Measurements from ENCODE around the gene LMO4. TPM values are rescaled to one million over a fixed set of nuclear protein-coding genes. Genes with fewer than 3 reads are reported as not detected.

The LMO4 gene
- polyA plus RNA-seq, 3 donors = 20.3 to 71.8 (median 22.3) TPM

DNA sequence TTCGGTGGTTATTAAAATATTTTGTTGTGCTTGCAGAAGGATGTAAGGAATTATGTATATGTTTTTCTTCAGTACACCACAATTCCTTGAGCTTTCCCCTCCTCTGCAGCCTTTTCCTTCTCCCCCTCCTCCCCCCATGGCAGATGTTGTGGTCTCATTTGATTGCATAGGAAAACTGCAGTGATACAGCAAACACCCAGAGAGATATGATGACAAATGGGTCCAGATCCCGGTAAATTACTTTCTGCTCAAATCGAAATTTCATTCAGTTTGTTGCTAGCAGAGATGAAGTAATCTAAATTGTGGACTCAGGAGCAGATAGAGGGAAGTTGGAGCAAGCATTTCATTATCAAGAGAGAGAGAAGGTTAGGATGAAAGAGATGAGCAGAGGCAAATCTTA is 9.9 kb downstream of the LMO4 start:
- Mint-ChIP-seq H3K27ac (peak overlapping the region in 2 of 7 donors; percentile 21 to 51), H3K27me3 (ENCODE audit: low read depth in 3 of 3) (no peaks in the 10 kb centered on the region), H3K9me3 (no peaks in the 10 kb centered on the region), H3K4me1 (peaks cover 35% of the 10 kb centered on the region), H3K36me3 (peaks cover 54 to 70% of the 10 kb centered on the region in 2 donors), H3K4me3 (no peak overlapping the region)
- intact Hi-C loops (cut with micrococcal nuclease) = loop anchor here (10.0 kb wide), 1 partner anchor 424 kb away; the partner anchor contains the start of genes HS2ST1 (in 2 of the 2) and SELENOF (in 2 of the 2)
- TF ChIP-seq, protein P1, sequence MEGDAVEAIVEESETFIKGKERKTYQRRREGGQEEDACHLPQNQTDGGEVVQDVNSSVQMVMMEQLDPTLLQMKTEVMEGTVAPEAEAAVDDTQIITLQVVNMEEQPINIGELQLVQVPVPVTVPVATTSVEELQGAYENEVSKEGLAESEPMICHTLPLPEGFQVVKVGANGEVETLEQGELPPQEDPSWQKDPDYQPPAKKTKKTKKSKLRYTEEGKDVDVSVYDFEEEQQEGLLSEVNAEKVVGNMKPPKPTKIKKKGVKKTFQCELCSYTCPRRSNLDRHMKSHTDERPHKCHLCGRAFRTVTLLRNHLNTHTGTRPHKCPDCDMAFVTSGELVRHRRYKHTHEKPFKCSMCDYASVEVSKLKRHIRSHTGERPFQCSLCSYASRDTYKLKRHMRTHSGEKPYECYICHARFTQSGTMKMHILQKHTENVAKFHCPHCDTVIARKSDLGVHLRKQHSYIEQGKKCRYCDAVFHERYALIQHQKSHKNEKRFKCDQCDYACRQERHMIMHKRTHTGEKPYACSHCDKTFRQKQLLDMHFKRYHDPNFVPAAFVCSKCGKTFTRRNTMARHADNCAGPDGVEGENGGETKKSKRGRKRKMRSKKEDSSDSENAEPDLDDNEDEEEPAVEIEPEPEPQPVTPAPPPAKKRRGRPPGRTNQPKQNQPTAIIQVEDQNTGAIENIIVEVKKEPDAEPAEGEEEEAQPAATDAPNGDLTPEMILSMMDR (IDR thresholded peaks at IDR 0.05) = no peak
- Histone ChIP-seq H3K79me2 (ENCODE audit: insufficient read depth, low read length) (peaks cover 90% of the 10 kb centered on the region), H3K4me3 (replicated peaks in 1 of 3; ENCODE audit: low read depth in 2 of 3, low read length in 3 of 3) (no peak overlapping the region), H3K27ac (ENCODE audit: low read depth in 1 of 2, low read length in 2 of 2) (peak overlapping the region in 1 of 2 donors; percentile 32), H3K9ac (ENCODE audit: insufficient read depth, low read length, poor library complexity, severe bottlenecking) (no peak overlapping the region), H3K4me1 (ENCODE audit: control insufficient read depth in 1 of 2, insufficient read depth in 2 of 2, low read length in 2 of 2) (peaks cover 19 to 27% of the 10 kb centered on the region in 2 donors), H2AFZ (ENCODE audit: insufficient read depth, low read depth, low read length, poor library complexity, severe bottlenecking) (no peak overlapping the region), H3K36me3 (replicated peaks in 1 of 2; ENCODE audit: control insufficient read depth in 1 of 2, insufficient read depth in 2 of 2, low read length in 2 of 2) (peaks cover 49 to 69% of the 10 kb centered on the region in 2 donors), H3K9me3 (replicated peaks in 1 of 2; ENCODE audit: control insufficient read depth in 1 of 2, insufficient read depth in 1 of 2, low read length in 2 of 2) (no peaks in the 10 kb centered on the region), H3K4me2 (replicated peaks; ENCODE audit: extremely low read depth, low read length, poor library complexity, severe bottlenecking) (no peak overlapping the region), H4K20me1 (ENCODE audit: insufficient read depth, low read length) (peaks cover 76% of the 10 kb centered on the region), H3K27me3 (ENCODE audit: control insufficient read depth in 2 of 2, insufficient read depth in 2 of 2, low read length in 2 of 2) (no peaks in the 10 kb centered on the region)
- 67% methylated on average over 1 of the region's 3 CpGs for WGBS (ENCODE audit: insufficient coverage)
- no peak for DNase-seq

DNA sequence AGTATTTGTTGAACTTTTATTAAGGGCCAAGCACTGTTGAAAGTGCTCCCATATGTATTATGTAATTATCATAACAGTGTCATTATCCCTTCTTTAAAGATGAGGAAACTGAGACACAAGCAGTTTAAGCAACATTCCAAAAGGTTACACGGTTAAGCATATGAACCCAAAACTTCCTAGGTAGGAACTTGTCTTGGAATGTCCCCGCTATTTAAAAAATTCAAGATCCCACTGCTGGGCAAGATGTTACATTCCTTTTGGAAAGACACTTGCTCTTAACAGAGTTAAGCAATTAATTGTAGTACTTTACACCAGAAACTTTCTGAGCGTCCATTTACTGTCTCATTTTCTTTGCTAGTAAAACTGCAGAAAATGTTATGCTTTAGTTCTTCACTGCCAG is 15.6 kb downstream of the LMO4 start:
- peaks cover 64% of the 10 kb centered on the region for H4K20me1 ChIP-seq (ENCODE audit: insufficient read depth, low read length)
- H3K27ac Mint-ChIP-seq = no peak overlapping the region
- no peaks in the 10 kb centered on the region for H3K9me3 Mint-ChIP-seq
- peaks cover 34% of the 10 kb centered on the region for H3K79me2 ChIP-seq (ENCODE audit: insufficient read depth, low read length)
- no peaks in the 10 kb centered on the region for H3K9me3 ChIP-seq (replicated peaks in 1 of 2; ENCODE audit: control insufficient read depth in 1 of 2, insufficient read depth in 1 of 2, low read length in 2 of 2)
- no peak for DNase-seq
- peaks cover 10% of the 10 kb centered on the region for H3K4me1 Mint-ChIP-seq
- H3K4me1 ChIP-seq (ENCODE audit: control insufficient read depth in 1 of 2, insufficient read depth in 2 of 2, low read length in 2 of 2) = no peaks in the 10 kb centered on the region
- H3K27me3 ChIP-seq (ENCODE audit: control insufficient read depth in 2 of 2, insufficient read depth in 2 of 2, low read length in 2 of 2) = no peaks in the 10 kb centered on the region
- no peak overlapping the region for H3K4me3 ChIP-seq (replicated peaks in 1 of 3; ENCODE audit: low read depth in 2 of 3, low read length in 3 of 3)
- H3K27ac ChIP-seq (ENCODE audit: low read depth in 1 of 2, low read length in 2 of 2) = no peak overlapping the region
- H2AFZ ChIP-seq (ENCODE audit: insufficient read depth, low read depth, low read length, poor library complexity, severe bottlenecking) = no peak overlapping the region
- peaks cover 81 to 97% of the 10 kb centered on the region in 2 donors for H3K36me3 ChIP-seq (replicated peaks in 1 of 2; ENCODE audit: control insufficient read depth in 1 of 2, insufficient read depth in 2 of 2, low read length in 2 of 2)
- H3K4me2 ChIP-seq (replicated peaks; ENCODE audit: extremely low read depth, low read length, poor library complexity, severe bottlenecking) = no peak overlapping the region
- no peak overlapping the region for H3K9ac ChIP-seq (ENCODE audit: insufficient read depth, low read length, poor library complexity, severe bottlenecking)
- TF ChIP-seq, protein P1 (IDR thresholded peaks at IDR 0.05) = no peak
- no peak overlapping the region for H3K4me3 Mint-ChIP-seq
- WGBS (ENCODE audit: insufficient coverage) = 92% methylated on average over 2 of the region's 3 CpGs
- intact Hi-C loops (cut with micrococcal nuclease) = no loop called here
- no peaks in the 10 kb centered on the region for H3K27me3 Mint-ChIP-seq (ENCODE audit: low read depth in 3 of 3)
- peaks cover 83 to 96% of the 10 kb centered on the region in 2 donors for H3K36me3 Mint-ChIP-seq

Measured in CD14-positive monocyte (primary cell).